Naive thymus-derived CD8-positive, alpha-beta T cell (primary cell): ENCODE data around the gene RSRC1. TPM values are rescaled to one million over a fixed set of nuclear protein-coding genes. Genes with fewer than 3 reads are reported as not detected.
A peak's percentile ranks its signal among the peaks of the same experiment; 100 is the strongest.

ENCODE experiments used
- ATAC-seq, 2 donors: fragments of 150-1000 bp; cut with Tn5 transposase in 1 of 2; sonication (Bioruptor Pico), chemical (Tn5 transposase) in 1 of 2; 1 replicate in 1 of 2; 2 replicates in 1 of 2; pipeline ENCODE4 v1.10.0; 2021; ENCODE audit warnings: mild to moderate bottlenecking in 2 of 2, moderate library complexity in 2 of 2
- POLR2A ChIA-PET: fragments of 350-600 bp; sonication (Branson Sonifier 250); formaldehyde crosslinking; loops from one replicate; lab custom pipeline; 2021; ENCODE audit warnings: antibody characterized with exemption; lab: Charles Lee
- DNase-seq, 10 donors: peaks; one replicate each; pipeline versions ENCODE4 v3.0.0 to v3.0.0-alpha.2; 2020 to 2022
- H3K27ac Mint-ChIP-seq, 10 donors: one replicate each; pipeline ENCODE4 v1.8.0; 2020 to 2022; ENCODE audit warnings: mild to moderate bottlenecking in 10 of 10, mixed read lengths in 10 of 10, moderate library complexity in 4 of 10, inconsistent platforms in 1 of 10
- H3K27me3 Mint-ChIP-seq, 5 donors: one replicate each; pipeline ENCODE4 v1.8.0; 2021 to 2022; ENCODE audit warnings: mixed read lengths in 5 of 5
- H3K36me3 Mint-ChIP-seq, 3 donors: one replicate each; pipeline ENCODE4 v1.8.0; 2020 to 2022; ENCODE audit warnings: mixed read lengths in 3 of 3, mild to moderate bottlenecking in 2 of 3, inconsistent platforms in 1 of 3
- H3K4me1 Mint-ChIP-seq, 4 donors: one replicate each; pipeline ENCODE4 v1.8.0; 2021 to 2022; ENCODE audit warnings: mixed read lengths in 4 of 4
- H3K4me3 Mint-ChIP-seq, 10 donors: one replicate each; pipeline ENCODE4 v1.8.0; 2020 to 2022; ENCODE audit warnings: mild to moderate bottlenecking in 10 of 10, mixed read lengths in 10 of 10, moderate library complexity in 6 of 10, inconsistent platforms in 1 of 10
- H3K9me3 Mint-ChIP-seq, 9 donors: one replicate each; pipeline ENCODE4 v1.8.0; 2020 to 2022; ENCODE audit warnings: mixed read lengths in 9 of 9, mild to moderate bottlenecking in 3 of 9, inconsistent platforms in 1 of 9, moderate library complexity in 1 of 9
- polyA plus RNA-seq, 3 donors: library from polyadenylated mRNA; unstranded; fragments of 300-500 nt; fragmentation: Illumina TruSeq; gene quantifications; one replicate each; pipeline ENCODE4 v1.2.3, GENCODE V29; 2021
- total RNA-seq, 8 experiments: library from RNA in 2 of 8; stranded (reverse) in 2 of 8; gene quantifications; one replicate each; pipeline ENCODE4 v1.2.3 and lab custom pipeline; 2021 to 2026

RSRC1 gene
- total and polyA plus RNA-seq, 5 experiments from 2014 or later = 30.2 to 38.3 (median 32.6) TPM

- POLR2A ChIA-PET = interaction anchor here (1.0 kb wide), 1 partner anchor 15 kb away, joined by 4 read pairs; the partner anchor contains the start of gene RSRC1
- DNase-seq (peak in 2 of 10 donors; percentile 1 to 6), ATAC-seq (no peak)
- peaks cover 5 to 24% (median 19%) of the 10 kb centered on the region in 4 donors for H3K4me1 Mint-ChIP-seq
- no peak overlapping the region for H3K4me3 Mint-ChIP-seq
- peaks cover 4 to 5% (median 4%) of the 10 kb centered on the region in 3 donors for H3K36me3 Mint-ChIP-seq
- H3K9me3 Mint-ChIP-seq = peaks cover 0 to 38% (median 10%) of the 10 kb centered on the region in 9 donors
- peaks cover 57 to 99% (median 74%) of the 10 kb centered on the region in 5 donors for H3K27me3 Mint-ChIP-seq
- H3K27ac Mint-ChIP-seq = peak overlapping the region in 1 of 10 donors; percentile 53
These were observed 15.4 kb upstream of the RSRC1 start for GRCh38 chr3:158094235-158095110.

GRCh38 chr3:158095111-158095813 lies 14.6 kb upstream of the RSRC1 start:
- H3K4me3 Mint-ChIP-seq = peak overlapping the region in 3 of 10 donors; percentile 12 to 39 (median 22)
- ATAC-seq (no peak), DNase-seq (peak in 2 of 10 donors; percentile 3 to 63)
- H3K4me1 Mint-ChIP-seq = peaks cover 5 to 24% (median 19%) of the 10 kb centered on the region in 4 donors
- POLR2A ChIA-PET = interaction anchor here (1.0 to 1.1 kb wide), 2 partner anchors 11 to 14 kb away, joined by 4 read pairs; partner anchors contain the start of gene RSRC1
- peaks cover 59 to 99% (median 78%) of the 10 kb centered on the region in 5 donors for H3K27me3 Mint-ChIP-seq
- H3K27ac Mint-ChIP-seq = peak overlapping the region in 2 of 10 donors; percentile 45 to 53
- H3K36me3 Mint-ChIP-seq = peaks cover 4 to 5% (median 4%) of the 10 kb centered on the region in 3 donors
- H3K9me3 Mint-ChIP-seq = peaks cover 0 to 42% (median 10%) of the 10 kb centered on the region in 9 donors

GRCh38 chr3:158095814-158096704 lies 13.8 kb upstream of the RSRC1 start:
- ATAC-seq (no peak), DNase-seq (no peak)
- peak overlapping the region in 4 of 10 donors; percentile 3 to 55 (median 26) for H3K4me3 Mint-ChIP-seq
- peaks cover 4 to 5% (median 4%) of the 10 kb centered on the region in 3 donors for H3K36me3 Mint-ChIP-seq
- H3K9me3 Mint-ChIP-seq = peaks cover 0 to 46% (median 10%) of the 10 kb centered on the region in 9 donors
- peaks cover 57 to 99% (median 78%) of the 10 kb centered on the region in 5 donors for H3K27me3 Mint-ChIP-seq
- H3K27ac Mint-ChIP-seq = peak overlapping the region in 2 of 10 donors; percentile 29 to 45
- POLR2A ChIA-PET = interaction anchor here (1.1 to 1.2 kb wide), 2 partner anchors 11 to 14 kb away, joined by 4 to 7 read pairs; partner anchors contain the start of gene RSRC1
- peaks cover 5 to 24% (median 19%) of the 10 kb centered on the region in 4 donors for H3K4me1 Mint-ChIP-seq

- Mint-ChIP-seq H3K36me3 (peaks cover 4 to 6% (median 4%) of the 10 kb centered on the region in 3 donors), H3K4me3 (peak overlapping the region in 9 of 10 donors; percentile 83 to 95 (median 92))
These were observed 12.8 kb upstream of the RSRC1 start for GRCh38 chr3:158097081-158097592.

GRCh38 chr3:158097593-158098308 lies 12.1 kb upstream of the RSRC1 start:
- peak; percentile 84 to 93 for ATAC-seq
- Mint-ChIP-seq H3K4me3 (peak overlapping the region; percentile 83 to 95 (median 92)), H3K4me1 (peaks cover 6 to 28% (median 21%) of the 10 kb centered on the region in 4 donors), H3K9me3 (peaks cover 0 to 53% (median 8%) of the 10 kb centered on the region in 9 donors), H3K27ac (peak overlapping the region in 7 of 10 donors; percentile 22 to 95 (median 46)), H3K36me3 (peaks cover 4 to 12% (median 7%) of the 10 kb centered on the region in 3 donors), H3K27me3 (peaks cover 62 to 99% (median 84%) of the 10 kb centered on the region in 5 donors)
- DNase-seq = peak; percentile 60 to 83 (median 70)
- POLR2A ChIA-PET = no interaction called here

More at GRCh38 chr3:158097081-158097592, 12.8 kb upstream of the RSRC1 start:
- Mint-ChIP-seq H3K4me1 (peaks cover 5 to 24% (median 19%) of the 10 kb centered on the region in 4 donors), H3K27ac (peak overlapping the region in 2 of 10 donors; percentile 30 to 95), H3K27me3 (peaks cover 58 to 99% (median 81%) of the 10 kb centered on the region in 5 donors), H3K9me3 (peaks cover 0 to 48% (median 8%) of the 10 kb centered on the region in 9 donors)
- DNase-seq (no peak), ATAC-seq (no peak)
- POLR2A ChIA-PET = no interaction called here

GRCh38 chr3:158098309-158098639 lies 11.6 kb upstream of the RSRC1 start:
- Mint-ChIP-seq H3K4me3 (peak overlapping the region; percentile 83 to 95 (median 92)), H3K27ac (peak overlapping the region in 6 of 10 donors; percentile 22 to 95 (median 44)), H3K27me3 (peaks cover 67 to 100% (median 85%) of the 10 kb centered on the region in 5 donors), H3K4me1 (peaks cover 10 to 33% (median 26%) of the 10 kb centered on the region in 4 donors), H3K9me3 (peaks cover 0 to 58% (median 8%) of the 10 kb centered on the region in 9 donors), H3K36me3 (peaks cover 4 to 17% (median 10%) of the 10 kb centered on the region in 3 donors)
- POLR2A ChIA-PET = no interaction called here
- DNase-seq (no peak), ATAC-seq (no peak)

- DNase-seq (no peak), ATAC-seq (no peak)
- Mint-ChIP-seq H3K9me3 (peaks cover 0 to 54% (median 5%) of the 10 kb centered on the region in 9 donors), H3K36me3 (peaks cover 4 to 20% (median 14%) of the 10 kb centered on the region in 3 donors), H3K4me3 (peak overlapping the region in 7 of 10 donors; percentile 19 to 92 (median 66)), H3K27me3 (peaks cover 69 to 100% (median 84%) of the 10 kb centered on the region in 5 donors), H3K27ac (peak overlapping the region in 1 of 10 donors; percentile 34), H3K4me1 (peaks cover 13 to 39% (median 32%) of the 10 kb centered on the region in 4 donors)
- POLR2A ChIA-PET = interaction anchor here (2.0 kb wide), 1 partner anchor 11 kb away, joined by 5 read pairs; the partner anchor contains the start of gene RSRC1
These were observed 11.0 kb upstream of the RSRC1 start for GRCh38 chr3:158098834-158099424.

GRCh38 chr3:158100681-158101080 lies 9.2 kb upstream of the RSRC1 start:
- H3K4me3 Mint-ChIP-seq = no peak overlapping the region

GRCh38 chr3:158101335-158102241 lies 8.3 kb upstream of the RSRC1 start:
- no peak for DNase-seq
- H3K36me3 Mint-ChIP-seq = peaks cover 0 to 24% (median 19%) of the 10 kb centered on the region in 3 donors
- peaks cover 72 to 99% (median 83%) of the 10 kb centered on the region in 5 donors for H3K27me3 Mint-ChIP-seq
- no peak overlapping the region for H3K4me3 Mint-ChIP-seq
- POLR2A ChIA-PET = no interaction called here
- H3K9me3 Mint-ChIP-seq = peaks cover 0 to 43% (median 2%) of the 10 kb centered on the region in 9 donors
- peaks cover 23 to 56% (median 45%) of the 10 kb centered on the region in 4 donors for H3K4me1 Mint-ChIP-seq
- ATAC-seq = no peak
- peak overlapping the region in 1 of 10 donors; percentile 4 for H3K27ac Mint-ChIP-seq

More at GRCh38 chr3:158100681-158101080, 9.2 kb upstream of the RSRC1 start:
- Mint-ChIP-seq H3K9me3 (peaks cover 0 to 51% (median 4%) of the 10 kb centered on the region in 9 donors), H3K36me3 (peaks cover 0 to 29% (median 13%) of the 10 kb centered on the region in 3 donors), H3K27ac (peak overlapping the region in 1 of 10 donors; percentile 25), H3K4me1 (peaks cover 17 to 49% (median 41%) of the 10 kb centered on the region in 4 donors), H3K27me3 (peaks cover 72 to 99% (median 87%) of the 10 kb centered on the region in 5 donors)
- POLR2A ChIA-PET = interaction anchor here (2.0 kb wide), 1 partner anchor 9 kb away, joined by 5 read pairs; the partner anchor contains the start of gene RSRC1
- no peak for ATAC-seq
- no peak for DNase-seq
